Mucosa of stomach (tissue), 1 donor: ENCODE data around the gene NKG7.
"Not testable (repeated sequence)": the region's sequence is repeated elsewhere in the genome, so short reads cannot be mapped to it uniquely, and the experiment has no call there.

Source experiments
- H3K27me3 ChIP-seq: one replicate; pipeline ENCODE4 v1.7.0; 2013; ENCODE audit warnings: mild to moderate bottlenecking, low read length; ENCODE audit not compliant: control insufficient read depth, insufficient read depth
- H3K36me3 ChIP-seq: one replicate; pipeline ENCODE4 v1.7.0; 2013; ENCODE audit warnings: low read length; ENCODE audit not compliant: control insufficient read depth, insufficient read depth
- H3K4me1 ChIP-seq: one replicate; pipeline ENCODE4 v1.7.0; 2013; ENCODE audit warnings: mild to moderate bottlenecking, low read length; ENCODE audit not compliant: control insufficient read depth, insufficient read depth
- H3K4me3 ChIP-seq: one replicate; pipeline ENCODE4 v1.7.0; 2013; ENCODE audit warnings: low read length
- H3K9ac ChIP-seq: one replicate; pipeline ENCODE4 v1.7.0; 2013; ENCODE audit warnings: mild to moderate bottlenecking, low read length, moderate library complexity
- H3K9me3 ChIP-seq: one replicate; pipeline ENCODE4 v1.7.0; 2013; ENCODE audit warnings: mild to moderate bottlenecking, low read length, moderate library complexity; ENCODE audit not compliant: control insufficient read depth
- donor health status: Pancreatic carcinoma.

Gene NKG7

GRCh38 chr19:51372649-51373504, at the start of gene NKG7:
Gene NKG7, minus strand, starts transcription at chr19:51372654. Its CDS starts 119 bp downstream, at chr19:51372535.
- no peaks in the 10 kb centered on the region for H3K27me3 ChIP-seq
- peaks cover 7% of the 10 kb centered on the region for H3K4me1 ChIP-seq
- no peak within 1 kb of the TSS for H3K9ac ChIP-seq
- H3K4me3 ChIP-seq: no peak within 1 kb of the TSS
- no peaks in the 10 kb centered on the region for H3K36me3 ChIP-seq
- no peaks in the 10 kb centered on the region for H3K9me3 ChIP-seq

- Histone ChIP-seq H3K4me3 (no peak overlapping the region), H3K9me3 (no peaks in the 10 kb centered on the region), H3K27me3 (peaks cover 9% of the 10 kb centered on the region), H3K9ac (no peak overlapping the region), H3K36me3 (no peaks in the 10 kb centered on the region), H3K4me1 (no peaks in the 10 kb centered on the region)
Measured at GRCh38 chr19:51422053-51422448, 49.6 kb upstream of the NKG7 start.

GRCh38 chr19:51421229-51422052, 49.0 kb upstream of the NKG7 start:
- no peaks in the 10 kb centered on the region for H3K36me3 ChIP-seq
- H3K9me3 ChIP-seq: no peaks in the 10 kb centered on the region
- H3K4me1 ChIP-seq: no peaks in the 10 kb centered on the region
- H3K4me3 ChIP-seq: no peak overlapping the region
- H3K27me3 ChIP-seq: peaks cover 9% of the 10 kb centered on the region
- H3K9ac ChIP-seq: no peak overlapping the region

GRCh38 chr19:51420511-51420910, 48.1 kb upstream of the NKG7 start:
- H3K36me3 ChIP-seq, H3K4me1 ChIP-seq, H3K9ac ChIP-seq, H3K27me3 ChIP-seq, H3K9me3 ChIP-seq, H3K4me3 ChIP-seq: not testable (repeated sequence)

- H3K9me3 ChIP-seq: no peaks in the 10 kb centered on the region
- no peak overlapping the region for H3K4me3 ChIP-seq
- H3K27me3 ChIP-seq: peaks cover 2% of the 10 kb centered on the region
- H3K4me1 ChIP-seq: no peaks in the 10 kb centered on the region
- no peaks in the 10 kb centered on the region for H3K36me3 ChIP-seq
- no peak overlapping the region for H3K9ac ChIP-seq
Measured at GRCh38 chr19:51418707-51419106, 46.3 kb upstream of the NKG7 start.

- Histone ChIP-seq H3K9ac (no peak overlapping the region), H3K27me3 (peaks cover 2% of the 10 kb centered on the region), H3K4me3 (no peak overlapping the region), H3K4me1 (no peaks in the 10 kb centered on the region), H3K36me3 (no peaks in the 10 kb centered on the region), H3K9me3 (no peaks in the 10 kb centered on the region)
Measured at GRCh38 chr19:51417810-51418157, 45.3 kb upstream of the NKG7 start.

- H3K4me3 ChIP-seq: no peak within 1 kb of the TSS
- H3K4me1 ChIP-seq: no peaks in the 10 kb centered on the region
Measured at GRCh38 chr19:51417107-51417809, 44.8 kb upstream of the NKG7 start, which contains the start of gene SIGLEC10. Gene SIGLEC10, minus strand, starts transcription at chr19:51417642. Its CDS starts 61 bp downstream, at chr19:51417581.

GRCh38 chr19:51416422-51416821, 44.0 kb upstream of the NKG7 start:
- not testable (repeated sequence) for H3K36me3 ChIP-seq, H3K9ac ChIP-seq, H3K9me3 ChIP-seq, H3K4me1 ChIP-seq, H3K4me3 ChIP-seq, H3K27me3 ChIP-seq

More at GRCh38 chr19:51417107-51417809, 44.8 kb upstream of the NKG7 start, which contains the start of gene SIGLEC10:
- no peak within 1 kb of the TSS for H3K9ac ChIP-seq
- no peaks in the 10 kb centered on the region for H3K36me3 ChIP-seq
- H3K9me3 ChIP-seq: no peaks in the 10 kb centered on the region
- H3K27me3 ChIP-seq: peaks cover 2% of the 10 kb centered on the region

GRCh38 chr19:51415187-51415586, 42.7 kb upstream of the NKG7 start:
- no peak overlapping the region for H3K9ac ChIP-seq
- H3K9me3 ChIP-seq: no peaks in the 10 kb centered on the region
- H3K36me3 ChIP-seq: no peaks in the 10 kb centered on the region
- peaks cover 2% of the 10 kb centered on the region for H3K27me3 ChIP-seq
- no peak overlapping the region for H3K4me3 ChIP-seq
- H3K4me1 ChIP-seq: no peaks in the 10 kb centered on the region

- Histone ChIP-seq H3K9me3 (no peaks in the 10 kb centered on the region), H3K36me3 (no peaks in the 10 kb centered on the region), H3K27me3 (no peaks in the 10 kb centered on the region), H3K4me1 (no peaks in the 10 kb centered on the region), H3K9ac (no peak overlapping the region), H3K4me3 (no peak overlapping the region)
Measured at GRCh38 chr19:51410950-51411748, 38.7 kb upstream of the NKG7 start.

- no peak overlapping the region for H3K9ac ChIP-seq
- H3K9me3 ChIP-seq: no peaks in the 10 kb centered on the region
- no peaks in the 10 kb centered on the region for H3K36me3 ChIP-seq
- no peak overlapping the region for H3K4me3 ChIP-seq
- no peaks in the 10 kb centered on the region for H3K4me1 ChIP-seq
- no peaks in the 10 kb centered on the region for H3K27me3 ChIP-seq
Measured at GRCh38 chr19:51407511-51408131, 35.2 kb upstream of the NKG7 start.
